Ishikawa (cell line): ENCODE results near the gene SMCO4.

Experiments
- CREB1 ChIP-seq: IDR thresholded peaks from 2 replicates; pipeline ENCODE4 v1.6.1; 2012; ENCODE audit warnings: low read depth
- RAD21 ChIP-seq: IDR thresholded peaks from 2 replicates; pipeline ENCODE4 v1.6.1; 2012; ENCODE audit warnings: low read depth
- TAF1 ChIP-seq: IDR thresholded peaks from 2 replicates; pipeline ENCODE4 v1.6.1; 2012; ENCODE audit warnings: low read depth, mild to moderate bottlenecking
- TCF12 ChIP-seq: IDR thresholded peaks from 2 replicates; pipeline ENCODE4 v1.6.1; 2012; ENCODE audit warnings: low read depth
- TEAD4 ChIP-seq: IDR thresholded peaks from 2 replicates; pipeline ENCODE4 v1.6.1; 2012
- USF1 ChIP-seq: IDR thresholded peaks from 2 replicates; pipeline ENCODE4 v1.6.1; 2012
- YY1 ChIP-seq: IDR thresholded peaks from 2 replicates; pipeline ENCODE4 v1.6.1; 2012; ENCODE audit warnings: low read depth
- ZBTB7A ChIP-seq: IDR thresholded peaks from 2 replicates; pipeline ENCODE4 v1.6.1; 2012; ENCODE audit warnings: low read depth

SMCO4 gene

GRCh38 chr11:93458286-93458685, 84.9 kb downstream of the SMCO4 start:
- no peak for TF ChIP-seq RAD21
- no peak for TF ChIP-seq TCF12

- TF ChIP-seq TAF1: no peak
- no peak for TF ChIP-seq ZBTB7A
- TF ChIP-seq RAD21: no peak
- TF ChIP-seq CREB1: no peak
- no peak for TF ChIP-seq USF1
- no peak for TF ChIP-seq YY1
- TF ChIP-seq TEAD4: no peak
Observed at GRCh38 chr11:93444617-93445073, 98.5 kb downstream of the SMCO4 start.

GRCh38 chr11:93432247-93432646, 110.9 kb downstream of the SMCO4 start:
- TF ChIP-seq CREB1: no peak
- no peak for TF ChIP-seq TCF12
